B cell (primary cell): ENCODE results near the gene LRBA. TPM values are rescaled to one million over a fixed set of nuclear protein-coding genes. Genes with fewer than 3 reads are reported as not detected.

ENCODE experiments used
- ATAC-seq: fragments of 200-7000 bp; cut with Tn5 transposase; one replicate; pipeline ENCODE4 v1.10.0; 2021; ENCODE audit warnings: low read depth, mild to moderate bottlenecking, moderate number of reproducible peaks, moderate library complexity
- CTCF ChIA-PET: fragments of 350-600 bp; sonication (Branson Sonifier 250); formaldehyde crosslinking; loops from one replicate; lab custom pipeline; 2021; ENCODE audit warnings: antibody characterized with exemption, inconsistent platforms; lab: Charles Lee
- POLR2A ChIA-PET: fragments of 350-600 bp; sonication (Branson Sonifier 250); formaldehyde crosslinking; loops from one replicate; lab custom pipeline; 2021; ENCODE audit warnings: antibody characterized with exemption; lab: Charles Lee
- DNase-seq: peaks from one replicate; pipeline ENCODE4 v3.0.0; 2013
- H2AFZ ChIP-seq: 2 replicates; pipeline ENCODE4 v1.6.1; 2012; ENCODE audit warnings: mild to moderate bottlenecking, low read depth, low read length; ENCODE audit not compliant: insufficient read depth, poor library complexity, severe bottlenecking
- H3K27ac ChIP-seq, 2 donors: 1 replicate in 1 of 2; 2 replicates in 1 of 2; pipeline ENCODE4 v1.5.1; 2012 to 2013; ENCODE audit warnings: low read length in 2 of 2, mild to moderate bottlenecking in 2 of 2, moderate library complexity in 1 of 2
- H3K27me3 ChIP-seq, 4 experiments: fragments of 200-600 bp in 1 of 4; sonication (generic) in 1 of 4; replicated peaks in 1 of 4; 1 replicate in 2 of 4; 2 replicates in 2 of 4; pipeline versions ENCODE4 v1.6.1 to v1.7.0; 2013 to 2016; ENCODE audit warnings: low read length in 3 of 4, mild to moderate bottlenecking in 2 of 4, mixed read lengths in 1 of 4, moderate library complexity in 1 of 4; ENCODE audit not compliant: insufficient read depth in 4 of 4, control insufficient read depth in 3 of 4; ENCODE audit errors: control extremely low read depth in 1 of 4
- H3K36me3 ChIP-seq, 2 experiments: replicated peaks in 1 of 2; 1 replicate in 1 of 2; 2 replicates in 1 of 2; pipeline versions ENCODE4 v1.6.1 to v1.7.1; 2013; ENCODE audit warnings: low read length in 1 of 2; ENCODE audit not compliant: insufficient read depth in 2 of 2, control insufficient read depth in 1 of 2; ENCODE audit errors: control extremely low read depth in 1 of 2, extremely low read depth in 1 of 2
- H3K4me1 ChIP-seq, 2 donors: fragments of 200-600 bp in 1 of 2; sonication (generic) in 1 of 2; 1 replicate in 1 of 2; 2 replicates in 1 of 2; pipeline versions ENCODE4 v1.5.1 to v1.6.1; 2013 to 2017; ENCODE audit warnings: low read length in 2 of 2; ENCODE audit not compliant: control insufficient read depth in 2 of 2, insufficient read depth in 2 of 2
- H3K4me2 ChIP-seq: replicated peaks from 2 replicates; pipeline ENCODE3; 2012; ENCODE audit warnings: mild to moderate bottlenecking, low read depth, low read length; ENCODE audit not compliant: poor library complexity, severe bottlenecking
- H3K4me3 ChIP-seq, 5 experiments: fragments of 200-600 bp in 1 of 5; sonication (generic) in 1 of 5; 1 replicate in 3 of 5; 2 replicates in 2 of 5; pipeline versions ENCODE4 v1.5.1 to v1.7.0; 2011 to 2016; ENCODE audit warnings: low read length in 4 of 5, mild to moderate bottlenecking in 4 of 5, low read depth in 2 of 5, control low read depth in 1 of 5, moderate library complexity in 1 of 5; ENCODE audit not compliant: insufficient read depth in 1 of 5; ENCODE audit errors: control extremely low read depth in 1 of 5, extremely low read depth in 1 of 5
- H3K79me2 ChIP-seq: fragments of 200-600 bp; sonication (generic); one replicate; pipeline ENCODE4 v1.6.0; 2016; ENCODE audit warnings: low read length; ENCODE audit not compliant: control insufficient read depth, insufficient read depth
- H3K9ac ChIP-seq: fragments of 200-600 bp; sonication (generic); 2 replicates; pipeline ENCODE4 v1.6.1; 2017; ENCODE audit warnings: mild to moderate bottlenecking, low read length, moderate library complexity
- H3K9me3 ChIP-seq, 3 donors: one replicate each; pipeline versions ENCODE4 v1.6.1 to v1.7.1; 2013; ENCODE audit warnings: low read length in 2 of 3; ENCODE audit not compliant: control insufficient read depth in 2 of 3, insufficient read depth in 1 of 3; ENCODE audit errors: control extremely low read depth in 1 of 3
- H4K20me1 ChIP-seq: 2 replicates; pipeline ENCODE4 v1.6.0; 2012; ENCODE audit warnings: mild to moderate bottlenecking, low read length; ENCODE audit not compliant: insufficient read depth, control insufficient read depth, poor library complexity, severe bottlenecking
- H3K27ac Mint-ChIP-seq: one replicate; pipeline ENCODE4 v1.8.0; 2021; ENCODE audit warnings: mixed read lengths
- H3K27me3 Mint-ChIP-seq: one replicate; pipeline ENCODE4 v1.8.0; 2021; ENCODE audit warnings: mixed read lengths
- H3K4me1 Mint-ChIP-seq: one replicate; pipeline ENCODE4 v1.8.0; 2021; ENCODE audit warnings: mixed read lengths
- H3K4me3 Mint-ChIP-seq: one replicate; pipeline ENCODE4 v1.8.0; 2021; ENCODE audit warnings: mixed read lengths
- H3K9me3 Mint-ChIP-seq: one replicate; pipeline ENCODE4 v1.8.0; 2022; ENCODE audit warnings: mixed read lengths; ENCODE audit not compliant: insufficient read depth
- EZH2 ChIP-seq: IDR thresholded peaks from 2 replicates; pipeline ENCODE4 v1.6.1; 2012; ENCODE audit warnings: borderline replicate concordance, low read depth, mild to moderate bottlenecking, moderate library complexity, low read length; ENCODE audit not compliant: insufficient read depth, poor library complexity, severe bottlenecking
- WGBS: methylation state at CpG from one replicate; pipeline ENCODE4 v1.1.5; 2013; ENCODE audit warnings: missing lambda C conversion rate; ENCODE audit not compliant: insufficient coverage; 5-methylcytosine and 5-hydroxymethylcytosine counted together
- intact Hi-C: fragments of 100-400 bp; cut with micrococcal nuclease; formaldehyde crosslinking; loops from one replicate; pipeline ENCODE4 v1.10.0; 2022
- polyA plus RNA-seq: library from polyadenylated mRNA; depleted of rRNA; stranded (reverse); fragments of >200 nt; gene quantifications from 2 replicates; pipeline ENCODE4 v1.2.3, GENCODE V29; 2012
- total RNA-seq, 2 donors: library from RNA; stranded (reverse); fragments of 120-200 nt in 1 of 2; gene quantifications; 1 replicate in 1 of 2; 2 replicates in 1 of 2; pipeline versions ENCODE4 v1.2.3 to v1.2.4, GENCODE V29; 2013 to 2022
- TF ChIP-seq, protein P1 (sequence below): fragments of 200-600 bp; IDR thresholded peaks from one replicate; pipeline ENCODE4 v1.8.0; 2022; ENCODE audit warnings: antibody characterized with exemption, mild to moderate bottlenecking

LRBA gene
- total and polyA plus RNA-seq, 2 donors (not counting 1 experiment from before 2014, with no cell fraction given), result 17.5 to 86.7 TPM

DNA sequence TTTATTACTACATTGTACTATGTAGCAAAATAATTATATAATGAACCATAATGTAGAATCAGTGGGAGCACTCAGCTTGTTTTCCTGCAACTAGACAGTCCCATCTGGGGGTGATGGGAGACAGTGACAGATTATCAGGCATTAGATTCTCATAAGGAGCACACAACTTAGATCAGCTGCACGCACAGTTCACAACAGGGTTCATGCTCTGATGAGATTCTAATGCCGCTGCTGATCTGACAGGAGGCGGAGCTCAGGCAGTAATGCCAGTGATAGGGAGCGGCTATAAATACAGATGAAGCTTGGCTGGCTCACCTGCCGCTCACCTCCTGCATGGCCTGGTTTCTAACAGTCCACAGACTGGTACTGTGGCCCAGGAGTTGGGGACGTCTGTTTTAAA is 233.9 kb downstream of the LRBA start:
- H2AFZ ChIP-seq, result no peak overlapping the region
- H3K4me2 ChIP-seq, result no peak overlapping the region
- ChIA-PET CTCF (no interaction called here), POLR2A (no interaction called here)
- H3K36me3 ChIP-seq, result peaks cover 0 to 4% of the 10 kb centered on the region in 2 experiments
- H3K9me3 Mint-ChIP-seq, result no peaks in the 10 kb centered on the region
- no peaks in the 10 kb centered on the region for H3K9me3 ChIP-seq
- H3K4me3 ChIP-seq, result no peak overlapping the region
- no peak overlapping the region for H3K9ac ChIP-seq
- H3K27ac Mint-ChIP-seq, result no peak overlapping the region
- DNase-seq (no peak), ATAC-seq (no peak)
- TF ChIP-seq, protein P1, sequence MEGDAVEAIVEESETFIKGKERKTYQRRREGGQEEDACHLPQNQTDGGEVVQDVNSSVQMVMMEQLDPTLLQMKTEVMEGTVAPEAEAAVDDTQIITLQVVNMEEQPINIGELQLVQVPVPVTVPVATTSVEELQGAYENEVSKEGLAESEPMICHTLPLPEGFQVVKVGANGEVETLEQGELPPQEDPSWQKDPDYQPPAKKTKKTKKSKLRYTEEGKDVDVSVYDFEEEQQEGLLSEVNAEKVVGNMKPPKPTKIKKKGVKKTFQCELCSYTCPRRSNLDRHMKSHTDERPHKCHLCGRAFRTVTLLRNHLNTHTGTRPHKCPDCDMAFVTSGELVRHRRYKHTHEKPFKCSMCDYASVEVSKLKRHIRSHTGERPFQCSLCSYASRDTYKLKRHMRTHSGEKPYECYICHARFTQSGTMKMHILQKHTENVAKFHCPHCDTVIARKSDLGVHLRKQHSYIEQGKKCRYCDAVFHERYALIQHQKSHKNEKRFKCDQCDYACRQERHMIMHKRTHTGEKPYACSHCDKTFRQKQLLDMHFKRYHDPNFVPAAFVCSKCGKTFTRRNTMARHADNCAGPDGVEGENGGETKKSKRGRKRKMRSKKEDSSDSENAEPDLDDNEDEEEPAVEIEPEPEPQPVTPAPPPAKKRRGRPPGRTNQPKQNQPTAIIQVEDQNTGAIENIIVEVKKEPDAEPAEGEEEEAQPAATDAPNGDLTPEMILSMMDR, result no peak
- TF ChIP-seq EZH2, result no peak
- intact Hi-C loops, result no loop called here
- no peak overlapping the region for H3K27ac ChIP-seq
- no peaks in the 10 kb centered on the region for H3K79me2 ChIP-seq
- no peak overlapping the region for H3K4me3 Mint-ChIP-seq
- no peaks in the 10 kb centered on the region for H3K4me1 Mint-ChIP-seq
- H3K4me1 ChIP-seq, result no peaks in the 10 kb centered on the region
- H3K27me3 ChIP-seq, result no peaks in the 10 kb centered on the region
- H4K20me1 ChIP-seq, result no peaks in the 10 kb centered on the region
- H3K27me3 Mint-ChIP-seq, result no peaks in the 10 kb centered on the region
- WGBS, result 96% methylated on average over 4 of the region's 6 CpGs

DNA sequence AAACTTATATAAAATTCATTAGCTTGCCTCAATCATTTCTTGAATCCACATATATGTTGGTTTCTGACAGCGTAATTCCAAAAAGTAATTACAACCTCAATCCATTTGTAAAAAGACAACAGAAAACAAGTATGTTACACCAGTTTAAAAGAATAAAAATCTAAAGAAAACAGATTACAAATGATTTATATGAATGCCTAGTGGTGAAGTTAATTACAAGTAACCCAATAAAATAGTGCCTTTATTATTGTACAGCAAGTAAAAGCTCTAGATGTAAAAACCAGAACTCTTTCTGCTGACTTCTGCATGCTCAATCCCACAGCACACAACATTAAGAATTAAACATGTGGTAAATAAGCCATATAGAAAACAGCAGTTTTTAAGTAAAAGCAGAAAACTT is 235.4 kb downstream of the LRBA start:
- DNase-seq (no peak), ATAC-seq (no peak)
- H4K20me1 ChIP-seq, result no peaks in the 10 kb centered on the region
- no peaks in the 10 kb centered on the region for H3K4me1 ChIP-seq
- no peak overlapping the region for H3K9ac ChIP-seq
- H3K4me3 ChIP-seq, result no peak overlapping the region
- H3K9me3 ChIP-seq, result no peaks in the 10 kb centered on the region
- Mint-ChIP-seq H3K4me1 (no peaks in the 10 kb centered on the region), H3K27ac (no peak overlapping the region), H3K9me3 (no peaks in the 10 kb centered on the region), H3K4me3 (no peak overlapping the region), H3K27me3 (no peaks in the 10 kb centered on the region)
- TF ChIP-seq, protein P1, result no peak
- TF ChIP-seq EZH2, result no peak
- POLR2A ChIA-PET, result no interaction called here
- H3K27ac ChIP-seq, result no peak overlapping the region
- no peaks in the 10 kb centered on the region for H3K79me2 ChIP-seq
- intact Hi-C loops, result no loop called here
- no peak overlapping the region for H3K4me2 ChIP-seq
- no peaks in the 10 kb centered on the region for H3K27me3 ChIP-seq
- H3K36me3 ChIP-seq, result peaks cover 0 to 4% of the 10 kb centered on the region in 2 experiments
- CTCF ChIA-PET, result no interaction called here
- no CpG with 5 or more reads among the region's 1 CpG for WGBS
- H2AFZ ChIP-seq, result no peak overlapping the region
